Coronary artery (tissue), 2 donors: ENCODE measurements around the gene USP53.

Source experiments
- DNase-seq: peaks from one replicate; pipeline ENCODE4 v3.0.0-alpha.2; 2017; ENCODE audit warnings: low spot score
- H3K27ac ChIP-seq, 2 donors: fragments of 200-600 bp; sonication (generic); one replicate each; pipeline ENCODE4 v1.5.1; 2016 to 2019
- H3K4me3 ChIP-seq: fragments of 200-600 bp; sonication (generic); 2 replicates; pipeline ENCODE4 v1.5.1; 2016; ENCODE audit warnings: mild to moderate bottlenecking, moderate library complexity
- CTCF ChIP-seq: fragments of 200-600 bp; sonication (generic); IDR thresholded peaks from one replicate; pipeline ENCODE4 v1.5.1; 2019; ENCODE audit warnings: antibody characterized with exemption

USP53 gene

GRCh38 chr4:119207051-119207450 is 5.5 kb upstream of the USP53 start:
- TF ChIP-seq CTCF: no peak
- peak overlapping the region in 1 of 2 donors; percentile 49 for H3K27ac ChIP-seq
- no peak for DNase-seq
- H3K4me3 ChIP-seq: no peak overlapping the region

DNA sequence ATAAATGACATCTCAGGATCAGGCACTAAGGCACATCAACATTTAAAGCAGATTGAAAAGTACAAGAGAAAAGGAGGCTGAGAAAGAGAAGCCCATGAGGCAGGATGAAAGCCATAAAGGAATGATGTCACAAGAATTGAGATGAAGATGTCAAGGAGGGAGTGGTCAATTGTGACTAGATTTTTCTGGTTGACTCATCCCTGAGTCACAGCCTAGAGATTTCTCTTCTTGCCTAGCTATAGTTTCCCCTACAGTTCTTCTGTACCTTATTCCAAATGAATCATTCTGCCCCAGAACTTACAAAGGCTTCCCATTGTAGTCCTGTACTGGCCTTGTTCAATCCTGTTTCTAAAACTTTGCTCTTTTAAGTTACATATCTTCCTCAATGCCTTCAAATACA is 3.4 kb upstream of the USP53 start:
- no peak for TF ChIP-seq CTCF
- peak overlapping the region in 1 of 2 donors; percentile 74 for H3K27ac ChIP-seq
- H3K4me3 ChIP-seq: no peak overlapping the region
- DNase-seq: no peak

DNA sequence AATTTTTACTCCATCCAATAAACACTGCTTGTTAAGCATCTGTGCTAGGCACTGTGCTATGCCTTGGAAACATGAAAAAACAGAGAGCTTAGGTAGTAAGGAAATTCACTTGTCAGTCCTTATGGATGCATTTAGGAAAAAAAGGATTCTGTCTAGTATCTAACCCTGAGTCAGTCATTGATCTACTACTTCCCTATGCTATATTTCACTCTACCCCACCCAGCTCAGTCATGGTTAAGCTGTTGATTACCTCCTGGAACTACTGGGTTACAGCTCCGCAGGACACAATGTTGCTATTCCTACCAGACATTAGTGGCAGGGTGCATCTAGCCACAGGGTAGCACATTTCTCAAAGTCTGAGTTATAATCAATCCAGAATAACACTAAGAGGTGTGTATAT is 2.9 kb upstream of the USP53 start:
- no peak for DNase-seq
- peak overlapping the region in 1 of 2 donors; percentile 74 for H3K27ac ChIP-seq
- no peak overlapping the region for H3K4me3 ChIP-seq
- TF ChIP-seq CTCF: no peak

DNA sequence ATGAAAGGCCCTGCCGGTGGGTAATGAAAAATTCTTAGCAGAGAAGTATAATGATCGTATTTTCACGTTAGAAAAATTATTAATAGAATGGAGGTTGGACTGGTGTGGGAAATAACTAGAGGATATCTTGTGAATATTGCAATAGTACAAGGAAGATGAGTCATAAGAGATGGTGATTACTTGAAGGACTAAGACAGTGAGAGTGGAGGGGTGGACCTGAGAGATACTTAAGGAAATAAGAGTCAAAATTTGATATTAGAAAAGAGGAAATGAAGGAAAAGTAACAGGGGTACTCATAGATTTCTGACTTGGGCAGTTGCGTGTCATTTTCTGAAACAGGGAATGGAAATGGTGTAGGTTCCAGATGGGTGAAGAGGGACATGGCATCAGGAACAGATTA is 1.7 kb upstream of the USP53 start:
- Histone ChIP-seq H3K27ac (peak overlapping the region in 1 of 2 donors; percentile 99), H3K4me3 (peak overlapping the region; percentile 95)
- DNase-seq: no peak
- no peak for TF ChIP-seq CTCF

- Histone ChIP-seq H3K4me3 (peak overlapping the region; percentile 95), H3K27ac (peak overlapping the region; percentile 91 to 99)
- DNase-seq: no peak
- TF ChIP-seq CTCF: no peak
These were observed 663 bp upstream of the USP53 start for GRCh38 chr4:119211867-119212233.

DNA sequence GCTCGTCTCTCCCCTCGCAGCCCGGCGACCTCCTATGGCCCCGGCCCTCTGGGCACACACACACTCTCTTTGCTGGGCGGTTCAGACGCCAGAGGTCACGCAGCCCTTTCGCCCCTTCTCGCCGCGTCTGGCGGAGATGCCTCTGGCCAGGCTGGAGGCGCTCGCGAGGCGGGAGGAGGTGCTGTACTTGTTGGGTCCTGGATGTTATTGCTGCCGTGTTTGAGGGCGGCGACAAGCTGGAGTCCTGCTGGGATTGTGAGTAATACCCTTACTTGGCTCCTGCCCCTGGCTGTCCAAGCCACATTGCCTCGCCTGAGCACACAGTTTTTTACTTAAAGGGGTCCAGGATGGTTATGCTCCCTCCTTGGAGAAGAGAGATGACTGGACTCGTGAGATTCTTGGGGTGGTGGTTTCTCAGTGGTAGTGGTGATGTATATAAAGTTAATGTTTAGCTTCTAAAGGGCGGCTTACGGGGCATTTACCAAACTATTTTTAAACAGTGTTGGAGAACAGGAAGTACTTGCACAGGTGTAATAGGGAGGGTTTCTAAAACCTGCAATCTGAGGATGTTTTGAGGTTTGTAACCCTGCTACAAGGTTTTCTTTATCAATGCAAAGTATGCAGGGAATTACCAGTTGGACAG is 572 bp downstream of the USP53 start:
- Histone ChIP-seq H3K4me3 (peak overlapping the region; percentile 95), H3K27ac (peak overlapping the region; percentile 91 to 99)
- peak; percentile 96 for DNase-seq
- no peak for TF ChIP-seq CTCF

- Histone ChIP-seq H3K4me3 (no peak overlapping the region), H3K27ac (no peak overlapping the region)
- DNase-seq: no peak
- TF ChIP-seq CTCF: no peak
These were observed 5.6 kb downstream of the USP53 start for GRCh38 chr4:119218093-119218492.
